SK-N-SH (cell line): ENCODE measurements around the gene ZCCHC8.

Source experiments
- CTCF ChIP-seq: fragments of 200-600 bp; sonication (generic); IDR thresholded peaks from 2 replicates; pipeline ENCODE4 v1.6.1; 2017; ENCODE audit warnings: antibody characterized with exemption, mild to moderate bottlenecking, moderate library complexity
- EP300 ChIP-seq, 2 experiments: IDR thresholded peaks; 2 replicates each; pipeline versions ENCODE4 v1.4.0 to v1.6.1; 2012; ENCODE audit warnings: borderline replicate concordance in 1 of 2, low read depth in 1 of 2, low read length in 1 of 2
- POLR2AphosphoS5 ChIP-seq: IDR thresholded peaks from 2 replicates; pipeline ENCODE4 v1.6.1; 2012; ENCODE audit warnings: low read depth, low read length
- RAD21 ChIP-seq: IDR thresholded peaks from 2 replicates; pipeline ENCODE4 v1.6.1; 2012; ENCODE audit warnings: mild to moderate bottlenecking, low read length
- SMC3 ChIP-seq: IDR thresholded peaks from 2 replicates; pipeline ENCODE4 v1.6.1; 2012; ENCODE audit warnings: low read depth, low read length, improper control_type of control experiment
- USF1 ChIP-seq: IDR thresholded peaks from 2 replicates; pipeline ENCODE4 v1.4.0; 2012; ENCODE audit warnings: low read depth, borderline replicate concordance
- USF2 ChIP-seq: fragments of 150-350 bp; IDR thresholded peaks from 2 replicates; pipeline ENCODE4 v1.6.1; 2017; ENCODE audit warnings: antibody characterized with exemption, low read length, low read depth, borderline replicate concordance

DNA sequence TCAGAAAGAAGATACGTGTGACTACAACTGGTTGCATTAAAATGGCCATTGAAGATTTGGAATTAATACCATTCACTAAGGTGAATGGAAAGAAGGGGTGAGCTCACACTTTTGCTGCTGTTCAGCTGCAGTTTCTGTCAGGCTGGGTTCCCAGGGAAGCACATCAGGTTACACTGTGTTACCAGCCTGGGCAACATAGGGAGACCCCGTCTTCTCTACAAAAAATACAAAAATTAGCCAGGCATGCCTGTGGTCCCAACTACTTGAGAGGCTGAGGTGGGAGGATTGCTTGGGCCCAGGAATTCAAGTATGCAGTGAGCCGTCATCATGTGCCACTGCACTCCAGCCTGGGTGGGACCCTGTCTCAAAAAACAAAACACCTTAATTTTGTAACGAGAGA, 12.9 kb upstream of the ZCCHC8 start:
- TF ChIP-seq CTCF, result no peak
- no peak for TF ChIP-seq SMC3
- no peak for TF ChIP-seq POLR2AphosphoS5
- TF ChIP-seq EP300 (IDR thresholded peaks at IDR 0.05; ENCODE audit: borderline replicate concordance in 1 of 2, low read depth in 1 of 2, low read length in 1 of 2), result no peak
- no peak for TF ChIP-seq USF2
- TF ChIP-seq RAD21, result no peak
- TF ChIP-seq USF1, result no peak
